Measurements from ENCODE around the gene CCDC9. TPM values are rescaled to one million over a fixed set of nuclear protein-coding genes. Genes with fewer than 3 reads are reported as not detected.
A peak's percentile ranks its signal among the peaks of the same experiment; 100 is the strongest.

Gene CCDC9
- total RNA-seq, 1 donor from 2014 or later: 3.4 TPM

DNA sequence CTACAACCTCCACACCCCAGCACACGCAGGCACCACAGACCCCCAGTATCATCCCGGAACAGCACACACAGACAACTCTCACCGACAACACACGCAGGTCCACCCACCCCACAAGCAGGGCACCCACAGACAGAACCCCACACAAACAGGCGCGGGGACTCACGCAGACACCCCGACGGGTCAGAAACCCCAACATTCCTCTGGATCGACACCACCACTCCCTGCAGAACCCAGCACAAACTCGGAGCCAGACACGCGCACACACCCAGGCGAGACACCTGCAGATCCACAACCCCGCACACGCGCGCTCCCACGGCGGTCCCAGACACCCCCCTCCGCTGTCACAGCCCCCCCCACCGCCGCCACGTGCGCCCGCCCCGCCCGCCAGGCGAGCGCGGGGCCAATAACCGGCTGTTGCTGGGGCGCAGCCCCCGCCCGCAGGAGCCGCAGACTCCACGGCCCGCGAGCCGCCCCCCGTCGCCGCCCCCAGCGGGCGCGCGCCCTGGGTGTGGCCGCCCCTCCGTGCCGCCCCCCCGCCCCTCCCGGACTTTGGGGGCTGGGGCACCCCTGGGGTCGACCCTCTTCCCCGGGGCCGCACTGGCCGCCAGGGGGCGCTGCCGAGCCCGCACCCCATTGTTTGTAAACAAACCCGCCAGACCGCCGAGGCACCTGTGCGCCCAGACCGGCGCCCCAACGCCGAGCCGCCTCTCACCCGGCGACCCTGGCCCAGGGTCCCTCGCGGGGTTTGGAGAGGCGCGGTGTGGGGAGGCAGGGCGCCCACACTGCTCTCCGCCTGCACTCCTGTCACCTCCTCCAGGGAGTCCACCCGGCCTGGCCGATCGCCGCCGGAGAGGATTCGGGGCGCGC, 26.0 kb upstream of the CCDC9 start:
- Mint-ChIP-seq H3K9me3 (no peaks in the 10 kb centered on the region), H3K4me1 (peaks cover 21% of the 10 kb centered on the region), H3K27me3 (ENCODE audit: insufficient read depth, low read depth) (peaks cover 15% of the 10 kb centered on the region), H3K36me3 (no peaks in the 10 kb centered on the region), H3K4me3 (peak overlapping the region; percentile 71), H3K27ac (no peak overlapping the region)
- peaks cover 21% of the 10 kb centered on the region for H3K4me1 ChIP-seq
- H3K4me3 ChIP-seq: peak overlapping the region; percentile 100
- DNase-seq (ENCODE audit: low spot score): peak; percentile 77
- H3K27ac ChIP-seq: peak overlapping the region; percentile 39
- peaks cover 40% of the 10 kb centered on the region for H3K79me2 ChIP-seq (ENCODE audit: low read depth)
- no peak overlapping the region for H2AFZ ChIP-seq (replicated peaks)
- TF ChIP-seq, protein P1, sequence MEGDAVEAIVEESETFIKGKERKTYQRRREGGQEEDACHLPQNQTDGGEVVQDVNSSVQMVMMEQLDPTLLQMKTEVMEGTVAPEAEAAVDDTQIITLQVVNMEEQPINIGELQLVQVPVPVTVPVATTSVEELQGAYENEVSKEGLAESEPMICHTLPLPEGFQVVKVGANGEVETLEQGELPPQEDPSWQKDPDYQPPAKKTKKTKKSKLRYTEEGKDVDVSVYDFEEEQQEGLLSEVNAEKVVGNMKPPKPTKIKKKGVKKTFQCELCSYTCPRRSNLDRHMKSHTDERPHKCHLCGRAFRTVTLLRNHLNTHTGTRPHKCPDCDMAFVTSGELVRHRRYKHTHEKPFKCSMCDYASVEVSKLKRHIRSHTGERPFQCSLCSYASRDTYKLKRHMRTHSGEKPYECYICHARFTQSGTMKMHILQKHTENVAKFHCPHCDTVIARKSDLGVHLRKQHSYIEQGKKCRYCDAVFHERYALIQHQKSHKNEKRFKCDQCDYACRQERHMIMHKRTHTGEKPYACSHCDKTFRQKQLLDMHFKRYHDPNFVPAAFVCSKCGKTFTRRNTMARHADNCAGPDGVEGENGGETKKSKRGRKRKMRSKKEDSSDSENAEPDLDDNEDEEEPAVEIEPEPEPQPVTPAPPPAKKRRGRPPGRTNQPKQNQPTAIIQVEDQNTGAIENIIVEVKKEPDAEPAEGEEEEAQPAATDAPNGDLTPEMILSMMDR (IDR thresholded peaks at IDR 0.05): peak; percentile 81
- TF ChIP-seq EZH2 (IDR thresholded peaks at IDR 0.05) (no peak), EZH2phosphoT487 (IDR thresholded peaks at IDR 0.05) (no peak)
- no peaks in the 10 kb centered on the region for H3K9me3 ChIP-seq (ENCODE audit: low read depth)
- peaks cover 24% of the 10 kb centered on the region for H4K20me1 ChIP-seq (ENCODE audit: low read depth)
- no peaks in the 10 kb centered on the region for H3K27me3 ChIP-seq
- no peaks in the 10 kb centered on the region for H3K36me3 ChIP-seq
- H3F3A ChIP-seq (ENCODE audit: low read depth): peaks cover 54% of the 10 kb centered on the region
- H3K9ac ChIP-seq: peak overlapping the region; percentile 48
- peak overlapping the region; percentile 99 for H3K4me2 ChIP-seq

- Histone ChIP-seq H3K36me3 (no peaks in the 10 kb centered on the region), H3K4me3 (peak within 1 kb of the TSS; percentile 100), H2AFZ (replicated peaks) (peak within 1 kb of the TSS; percentile 55), H3K27me3 (no peaks in the 10 kb centered on the region), H3K4me1 (peaks cover 16% of the 10 kb centered on the region), H3K79me2 (ENCODE audit: low read depth) (peaks cover 36% of the 10 kb centered on the region), H4K20me1 (ENCODE audit: low read depth) (peaks cover 24% of the 10 kb centered on the region), H3F3A (ENCODE audit: low read depth) (peaks cover 48% of the 10 kb centered on the region), H3K9ac (peak within 1 kb of the TSS; percentile 48), H3K9me3 (ENCODE audit: low read depth) (no peaks in the 10 kb centered on the region), H3K27ac (peak within 1 kb of the TSS; percentile 39), H3K4me2 (peak within 1 kb of the TSS; percentile 99)
- no peaks in the 10 kb centered on the region for H3K36me3 Mint-ChIP-seq
- peaks cover 16% of the 10 kb centered on the region for H3K4me1 Mint-ChIP-seq
- H3K9me3 Mint-ChIP-seq: no peaks in the 10 kb centered on the region
- peak within 1 kb of the TSS; percentile 26 for H3K27ac Mint-ChIP-seq
- no peak for TF ChIP-seq EZH2 (IDR thresholded peaks at IDR 0.05)
- TF ChIP-seq, protein P1 (IDR thresholded peaks at IDR 0.05): no peak
- no peak for TF ChIP-seq EZH2phosphoT487 (IDR thresholded peaks at IDR 0.05)
- DNase-seq (ENCODE audit: low spot score): no peak
- peaks cover 15% of the 10 kb centered on the region for H3K27me3 Mint-ChIP-seq (ENCODE audit: insufficient read depth, low read depth)
- H3K4me3 Mint-ChIP-seq: peak within 1 kb of the TSS; percentile 83
Observed at GRCh38 chr19:47230921-47231214, 25.5 kb upstream of the CCDC9 start, which contains the start of gene BBC3. BBC3 (minus strand) TSS chr19:47231199; CDS start chr19:47228431, 2,768 bp downstream.

DNA sequence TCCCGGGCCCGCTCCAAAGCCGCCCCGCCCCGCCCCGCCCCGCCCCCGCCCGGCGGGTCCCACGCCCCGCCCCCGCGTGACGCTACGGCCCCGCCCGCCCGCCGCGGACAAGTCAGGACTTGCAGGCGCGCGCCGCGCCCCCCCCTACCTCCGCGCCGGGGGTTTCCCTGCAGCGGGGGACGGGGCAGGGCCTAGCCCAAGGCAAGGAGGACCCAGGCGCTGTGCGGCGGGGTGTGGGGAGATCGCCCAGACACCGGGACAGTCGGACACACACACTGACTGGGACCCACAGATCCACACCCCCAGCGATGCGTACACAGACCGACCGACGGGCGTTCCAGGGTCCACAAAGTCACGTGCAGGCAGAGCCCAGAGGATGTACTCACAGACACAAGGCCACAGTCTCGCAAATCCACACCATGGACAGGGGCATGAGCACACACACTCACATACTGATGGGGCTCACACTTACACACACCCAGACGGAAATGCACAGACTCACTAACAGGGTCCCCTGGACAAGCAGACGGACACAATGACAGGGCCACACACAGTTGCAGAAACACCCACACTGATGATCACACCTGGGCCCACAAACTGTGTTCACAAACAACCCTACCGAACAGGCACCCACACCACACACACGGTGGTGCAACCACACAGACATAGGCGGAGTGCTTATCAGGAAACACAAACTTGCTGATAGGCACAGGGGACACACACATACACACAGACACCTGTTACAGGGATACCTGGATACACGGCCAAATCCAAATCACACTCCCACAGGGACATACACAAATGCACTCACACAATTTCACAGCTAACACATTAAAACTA, 24.9 kb upstream of the CCDC9 start:
- peaks cover 48% of the 10 kb centered on the region for H3F3A ChIP-seq (ENCODE audit: low read depth)
- peak; percentile 90 for DNase-seq (ENCODE audit: low spot score)
- H3K4me2 ChIP-seq: peak overlapping the region; percentile 74
- Mint-ChIP-seq H3K27me3 (ENCODE audit: insufficient read depth, low read depth) (peaks cover 20% of the 10 kb centered on the region), H3K9me3 (no peaks in the 10 kb centered on the region), H3K27ac (peak overlapping the region; percentile 26), H3K4me3 (peak overlapping the region; percentile 83), H3K36me3 (no peaks in the 10 kb centered on the region), H3K4me1 (peaks cover 16% of the 10 kb centered on the region)
- H2AFZ ChIP-seq (replicated peaks): peak overlapping the region; percentile 55
- H4K20me1 ChIP-seq (ENCODE audit: low read depth): peaks cover 24% of the 10 kb centered on the region
- H3K9ac ChIP-seq: no peak overlapping the region
- H3K9me3 ChIP-seq (ENCODE audit: low read depth): no peaks in the 10 kb centered on the region
- H3K79me2 ChIP-seq (ENCODE audit: low read depth): peaks cover 34% of the 10 kb centered on the region
- H3K27me3 ChIP-seq: no peaks in the 10 kb centered on the region
- no peak overlapping the region for H3K27ac ChIP-seq
- no peak for TF ChIP-seq EZH2phosphoT487 (IDR thresholded peaks at IDR 0.05)
- TF ChIP-seq EZH2 (IDR thresholded peaks at IDR 0.05): no peak
- TF ChIP-seq, protein P1 (IDR thresholded peaks at IDR 0.05): no peak
- H3K4me1 ChIP-seq: peaks cover 16% of the 10 kb centered on the region
- H3K36me3 ChIP-seq: no peaks in the 10 kb centered on the region
- peak overlapping the region; percentile 100 for H3K4me3 ChIP-seq

Measured in neural progenitor cell (in vitro differentiated cells).